ENCODE data around the gene SLC35F1.
"Not testable (repeated sequence)": the region's sequence is repeated elsewhere in the genome, so short reads cannot be mapped to it uniquely, and the experiment has no call there.

SLC35F1 gene

GRCh38 chr6:117906958-117907600, at the start of gene SLC35F1:
SLC35F1 (plus strand) TSS chr6:117907264.
- peak; percentile 2 to 23 (median 6) for DNase-seq (ENCODE audit: low read depth in 3 of 3)

- DNase-seq (ENCODE audit: low read depth in 3 of 3): not testable (repeated sequence)
Measured at GRCh38 chr6:117858601-117859000, 48.5 kb upstream of the SLC35F1 start.

- no peak for DNase-seq (ENCODE audit: low read depth in 3 of 3)
Measured at GRCh38 chr6:117861545-117861944, 45.5 kb upstream of the SLC35F1 start.

- no peak for DNase-seq (ENCODE audit: low read depth in 3 of 3)
Measured at GRCh38 chr6:117866561-117866960, 40.5 kb upstream of the SLC35F1 start.

GRCh38 chr6:117870486-117871242, 36.4 kb upstream of the SLC35F1 start:
- DNase-seq (ENCODE audit: low read depth in 3 of 3): no peak

GRCh38 chr6:117880824-117881223, 26.2 kb upstream of the SLC35F1 start:
- DNase-seq (ENCODE audit: low read depth in 3 of 3): no peak

GRCh38 chr6:117890172-117890571, 16.9 kb upstream of the SLC35F1 start:
- no peak for DNase-seq (ENCODE audit: low read depth in 3 of 3)

GRCh38 chr6:117906507-117906957, 532 bp upstream of the SLC35F1 start:
- no peak for DNase-seq (ENCODE audit: low read depth in 3 of 3)

GRCh38 chr6:117907601-117908245, 659 bp downstream of the SLC35F1 start:
- no peak for DNase-seq (ENCODE audit: low read depth in 3 of 3)

- no peak for DNase-seq (ENCODE audit: low read depth in 3 of 3)
Measured at GRCh38 chr6:117908246-117909068, 1.4 kb downstream of the SLC35F1 start.

GRCh38 chr6:117909638-117910037, 2.6 kb downstream of the SLC35F1 start:
- no peak for DNase-seq (ENCODE audit: low read depth in 3 of 3)

- DNase-seq (ENCODE audit: low read depth in 3 of 3): no peak
Measured at GRCh38 chr6:117910549-117910948, 3.5 kb downstream of the SLC35F1 start.

GRCh38 chr6:117911150-117911549, 4.1 kb downstream of the SLC35F1 start:
- DNase-seq (ENCODE audit: low read depth in 3 of 3): no peak

GRCh38 chr6:117911660-117912059, 4.6 kb downstream of the SLC35F1 start:
- no peak for DNase-seq (ENCODE audit: low read depth in 3 of 3)

- DNase-seq (ENCODE audit: low read depth in 3 of 3): no peak
Measured at GRCh38 chr6:117915846-117916245, 8.8 kb downstream of the SLC35F1 start.

- no peak for DNase-seq (ENCODE audit: low read depth in 3 of 3)
Measured at GRCh38 chr6:117916483-117916882, 9.4 kb downstream of the SLC35F1 start.

GRCh38 chr6:117917176-117917575, 10.1 kb downstream of the SLC35F1 start:
- no peak for DNase-seq (ENCODE audit: low read depth in 3 of 3)

- no peak for DNase-seq (ENCODE audit: low read depth in 3 of 3)
Measured at GRCh38 chr6:117918454-117918853, 11.4 kb downstream of the SLC35F1 start.

GRCh38 chr6:117919275-117919674, 12.2 kb downstream of the SLC35F1 start:
- DNase-seq (ENCODE audit: low read depth in 3 of 3): no peak

GRCh38 chr6:117919775-117920729, 13.0 kb downstream of the SLC35F1 start:
- no peak for DNase-seq (ENCODE audit: low read depth in 3 of 3)

- no peak for DNase-seq (ENCODE audit: low read depth in 3 of 3)
Measured at GRCh38 chr6:117924690-117925089, 17.6 kb downstream of the SLC35F1 start.

Measured in stimulated activated CD4-positive, alpha-beta T cell treated with anti-CD3 and anti-CD28 coated beads, TNF-alpha, amount 100 ng/mL, for 48 hours (primary cell).